GM18870 (cell line): ENCODE data around the gene CDH24.

Experiments used
- ATAC-seq: cut with Tn5 transposase; IDR thresholded peaks from one replicate; pipeline ENCODE4 v1.9.1; 2021; ENCODE audit warnings: moderate library complexity; ENCODE audit not compliant: unreplicated experiment

The CDH24 gene

GRCh38 chr14:23063601-23064000 is 6.3 kb upstream of the CDH24 start:
- ATAC-seq, result no peak

DNA sequence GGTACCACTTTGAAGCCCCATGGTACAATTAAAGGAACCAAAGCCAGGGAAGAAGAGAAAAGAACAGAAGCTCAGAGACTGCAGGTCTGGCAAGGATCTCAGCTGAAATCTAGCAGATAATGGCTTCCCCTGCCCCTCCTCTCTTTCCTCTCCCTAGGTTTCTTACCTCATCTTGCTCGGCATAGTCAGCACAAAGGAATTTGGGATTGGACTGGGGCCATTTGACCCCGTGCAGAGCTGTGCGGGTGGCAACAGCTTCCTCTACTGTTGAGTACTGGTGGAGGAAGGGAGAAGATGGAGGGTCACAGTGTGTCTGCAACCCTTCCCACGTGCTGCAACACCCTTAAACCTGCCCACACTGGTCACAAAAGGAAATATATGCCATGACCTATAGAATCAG is 4.7 kb upstream of the CDH24 start:
- ATAC-seq, result no peak

DNA sequence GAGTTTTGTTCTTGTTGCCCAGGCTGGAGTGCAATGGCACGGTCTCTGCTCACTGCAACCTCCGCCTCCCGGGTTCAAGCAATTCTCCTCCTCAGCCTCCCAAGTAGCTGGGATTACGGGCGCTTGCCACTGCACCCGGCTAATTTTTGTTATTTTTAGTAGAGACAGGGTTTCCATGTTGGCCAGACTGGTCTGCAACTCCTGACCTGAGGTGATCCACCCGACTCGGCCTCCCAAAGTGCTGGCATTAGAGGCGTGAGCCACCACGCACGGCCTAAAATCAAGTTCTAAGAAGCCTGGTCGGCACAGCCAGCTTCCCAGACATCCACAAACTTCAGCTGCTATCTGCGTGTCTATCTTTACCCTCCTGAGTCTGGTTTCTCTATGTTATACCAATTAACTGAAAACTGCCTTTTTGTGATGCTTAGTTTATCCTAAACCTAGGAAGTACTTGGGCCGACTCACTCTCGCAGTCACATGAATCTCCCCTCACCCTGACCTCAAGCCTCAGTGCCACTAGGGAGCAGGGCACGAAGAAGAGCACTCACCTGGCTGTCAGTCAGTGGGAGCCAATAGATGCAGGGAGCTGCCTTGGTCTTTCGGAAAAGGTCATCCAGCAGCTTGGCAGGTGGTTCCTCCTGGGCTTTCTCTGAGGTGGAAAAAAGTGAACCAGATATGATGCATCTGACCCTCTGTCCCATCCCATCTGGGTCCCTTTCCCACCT is 3.4 kb upstream of the CDH24 start:
- no peak for ATAC-seq

DNA sequence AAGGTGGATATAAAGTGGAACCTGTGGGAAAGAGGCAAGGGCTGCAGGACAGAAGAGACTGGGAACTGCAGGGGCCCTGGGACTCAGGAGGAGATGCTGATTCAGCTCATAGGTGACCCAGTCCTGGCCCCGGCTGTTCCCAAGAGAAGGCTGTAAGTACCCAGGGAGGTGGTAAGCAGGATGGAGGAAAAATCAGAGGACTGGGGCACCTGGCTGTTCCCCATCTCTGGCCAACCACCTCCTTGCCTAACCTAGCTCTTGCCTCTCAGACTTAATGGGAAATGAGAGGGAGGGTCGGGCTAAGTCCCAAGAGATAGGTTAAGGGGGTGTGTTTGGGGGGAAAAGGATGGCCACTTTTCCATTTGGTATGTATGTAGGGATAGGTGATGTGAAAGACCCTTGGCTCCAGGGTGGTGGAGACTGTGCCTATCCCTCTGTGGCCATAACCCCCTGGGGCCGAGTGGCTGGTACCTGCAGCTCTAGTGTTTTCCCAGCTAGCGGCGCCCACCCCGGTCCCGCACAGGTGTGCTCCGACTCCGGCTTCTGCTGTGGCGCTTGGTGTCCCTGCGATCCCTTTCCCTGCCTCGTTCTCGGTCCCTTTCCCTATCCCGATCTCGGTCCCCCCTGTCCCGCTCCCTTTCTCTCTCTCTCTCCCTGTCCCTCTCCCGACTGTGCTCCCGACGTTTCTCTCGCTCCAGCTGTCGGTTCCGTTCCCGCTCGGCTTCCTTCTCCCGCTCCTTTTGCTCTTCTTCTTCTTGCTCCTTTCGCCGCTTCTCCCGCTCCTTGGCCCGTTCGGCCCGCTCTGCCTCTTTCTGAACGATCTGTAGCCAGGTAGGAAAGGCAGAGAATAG is 1.6 kb upstream of the CDH24 start:
- ATAC-seq, result no peak

- ATAC-seq, result no peak
These were observed 685 bp upstream of the CDH24 start for GRCh38 chr14:23057757-23058653.

DNA sequence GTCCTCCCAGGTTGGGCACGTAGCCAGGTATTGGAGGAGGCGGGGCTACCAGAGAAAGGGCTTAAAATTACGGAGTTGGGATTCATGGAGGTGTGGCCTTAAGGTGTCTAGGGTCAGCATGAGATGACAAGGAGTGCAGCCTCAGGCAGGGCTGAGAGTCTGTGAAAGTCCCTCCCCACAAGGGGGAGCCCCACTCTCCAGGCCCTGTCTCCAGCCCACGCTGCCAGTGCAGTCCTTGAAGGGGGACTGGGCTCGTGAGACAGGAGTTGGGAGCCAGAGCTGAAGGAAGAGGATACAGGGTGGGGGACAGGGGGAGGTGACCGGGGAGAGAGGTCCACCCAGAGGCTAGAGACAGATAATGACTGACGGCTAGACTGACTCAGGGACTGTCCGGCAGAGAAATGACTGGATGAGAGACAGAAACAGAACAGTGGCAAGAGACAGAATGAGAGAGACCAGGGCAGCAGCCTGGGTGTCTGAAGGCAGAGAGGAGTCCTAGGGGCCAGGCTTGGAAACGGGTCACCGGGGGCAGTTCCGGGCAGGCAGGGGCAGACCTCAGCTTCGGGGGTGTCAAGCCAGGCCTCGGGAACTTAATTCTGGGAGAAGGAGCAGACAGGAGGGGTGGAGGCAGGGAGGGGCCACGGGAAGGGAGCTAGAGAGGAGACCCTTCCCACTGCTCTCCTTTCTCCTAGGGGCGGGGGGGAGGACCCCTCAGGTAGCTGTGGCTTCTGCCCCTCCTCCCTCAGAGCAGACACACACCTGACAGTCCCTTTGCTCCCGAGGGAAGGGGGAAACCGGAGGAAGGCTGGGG is 970 bp downstream of the CDH24 start:
- no peak for ATAC-seq

- ATAC-seq, result no peak
These were observed 1.6 kb downstream of the CDH24 start for GRCh38 chr14:23055621-23056144.

GRCh38 chr14:23055147-23055550 is 2.2 kb downstream of the CDH24 start:
- ATAC-seq, result no peak

GRCh38 chr14:23054000-23054811 is 3.1 kb downstream of the CDH24 start:
- no peak for ATAC-seq

DNA sequence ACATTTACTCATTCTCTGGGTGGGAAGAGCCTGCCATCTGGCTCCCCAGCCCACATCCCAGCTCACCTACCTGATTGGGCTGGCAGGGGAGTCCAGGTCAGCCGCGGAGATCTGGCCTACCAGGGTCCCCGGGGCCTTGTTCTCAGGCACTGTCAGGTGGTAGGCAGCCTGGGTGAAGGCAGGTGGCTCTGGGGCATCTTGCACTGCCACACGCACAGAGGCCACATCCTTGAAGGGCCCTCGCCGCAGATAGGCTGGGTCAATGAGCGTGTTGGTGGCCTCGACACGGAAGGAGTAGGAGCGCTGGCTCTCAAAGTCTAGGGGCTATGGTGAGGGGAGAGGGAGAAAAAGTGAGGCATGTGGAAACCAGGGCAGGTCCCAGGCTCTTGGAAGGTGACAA is 3.9 kb downstream of the CDH24 start:
- ATAC-seq, result no peak

GRCh38 chr14:23052671-23053070 is 4.6 kb downstream of the CDH24 start:
- no peak for ATAC-seq

DNA sequence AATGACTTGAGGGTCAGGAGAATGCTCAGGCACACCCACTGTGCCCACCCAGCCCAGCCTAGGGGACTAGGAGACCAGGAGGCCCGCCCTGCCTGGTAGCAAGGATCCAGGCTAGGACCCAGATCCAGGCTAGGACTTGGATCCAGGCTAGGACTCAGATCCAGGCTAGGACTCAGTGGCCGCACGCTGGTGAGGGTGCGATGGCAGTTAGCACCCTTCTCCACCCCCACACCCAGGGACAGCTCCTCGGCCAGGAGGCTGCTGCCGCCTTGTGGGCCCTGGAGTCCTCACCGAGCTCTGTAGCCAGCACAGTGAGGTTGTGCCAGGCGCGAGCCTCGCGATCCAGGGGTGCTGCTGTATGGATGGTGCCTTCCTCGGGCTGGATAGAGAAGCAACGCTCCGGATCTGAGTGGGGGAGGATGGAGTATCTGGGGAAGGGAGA is 5.1 kb downstream of the CDH24 start:
- ATAC-seq, result no peak

GRCh38 chr14:23051141-23052057 is 5.9 kb downstream of the CDH24 start:
- ATAC-seq, result no peak

DNA sequence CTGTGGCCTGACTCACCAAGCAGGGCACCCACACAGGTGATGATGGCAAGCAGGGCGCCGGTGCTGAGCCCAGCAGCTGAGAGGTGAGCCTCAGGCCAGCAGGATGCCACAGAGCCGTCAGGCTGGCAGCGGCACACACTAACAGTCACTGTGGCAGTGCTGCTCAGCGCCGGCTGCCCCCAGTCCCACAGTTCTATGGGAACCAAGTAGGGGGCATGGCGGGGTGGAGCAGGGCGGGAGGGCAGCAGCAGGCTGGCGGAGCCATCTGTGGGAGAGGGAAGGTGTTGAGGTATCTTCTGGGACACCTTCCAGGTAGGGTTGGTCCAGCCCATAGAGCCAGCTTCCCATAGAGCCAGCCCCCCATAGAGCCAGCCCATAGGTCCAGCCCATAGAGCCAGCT is 8.3 kb downstream of the CDH24 start:
- no peak for ATAC-seq

DNA sequence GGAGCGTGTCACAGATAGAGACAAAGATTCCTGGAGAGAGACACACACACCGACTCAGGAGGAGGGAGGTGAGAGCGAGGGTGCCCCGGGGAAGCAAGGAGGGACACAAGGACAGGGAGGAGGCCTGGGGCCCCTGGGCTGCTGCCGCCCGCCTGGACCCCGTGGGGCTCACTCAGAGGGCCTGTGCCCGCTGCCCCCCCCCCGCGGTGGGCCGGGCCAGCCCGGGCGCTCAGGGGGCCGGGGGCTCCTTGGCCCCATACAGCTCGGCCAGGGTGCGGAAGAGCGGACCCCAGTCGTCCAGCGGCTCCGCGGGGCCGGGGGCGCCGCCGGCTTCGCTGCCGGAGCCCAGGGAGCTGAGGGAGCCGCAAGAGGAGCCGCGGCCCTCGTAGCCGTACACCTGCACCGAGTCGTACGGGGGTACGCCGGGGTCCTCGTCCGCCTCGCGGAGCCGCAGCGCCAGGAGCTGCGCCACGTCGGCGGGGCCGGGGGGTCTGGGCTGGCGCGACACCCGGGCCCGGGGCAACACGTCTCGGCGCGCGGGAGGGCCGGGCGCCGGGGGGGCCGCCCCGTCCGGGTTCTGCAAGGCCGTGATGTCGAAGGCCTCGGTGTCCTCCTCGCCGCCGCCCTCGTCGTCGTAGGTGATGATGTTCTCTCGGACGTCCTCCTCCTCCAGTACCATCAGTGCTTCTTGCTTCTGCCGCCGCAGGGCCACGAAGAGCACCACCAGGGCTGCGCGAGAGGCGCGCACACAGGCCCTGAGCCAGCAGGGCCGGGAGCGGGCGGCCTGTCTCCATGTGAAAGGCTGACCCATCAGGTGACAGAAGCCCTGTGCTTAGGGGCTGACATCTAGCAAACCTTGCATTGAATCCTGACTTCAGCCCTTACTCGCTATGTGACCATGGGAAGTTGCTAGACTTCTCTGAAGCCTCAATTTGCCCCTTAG is 9.3 kb downstream of the CDH24 start:
- ATAC-seq, result no peak

DNA sequence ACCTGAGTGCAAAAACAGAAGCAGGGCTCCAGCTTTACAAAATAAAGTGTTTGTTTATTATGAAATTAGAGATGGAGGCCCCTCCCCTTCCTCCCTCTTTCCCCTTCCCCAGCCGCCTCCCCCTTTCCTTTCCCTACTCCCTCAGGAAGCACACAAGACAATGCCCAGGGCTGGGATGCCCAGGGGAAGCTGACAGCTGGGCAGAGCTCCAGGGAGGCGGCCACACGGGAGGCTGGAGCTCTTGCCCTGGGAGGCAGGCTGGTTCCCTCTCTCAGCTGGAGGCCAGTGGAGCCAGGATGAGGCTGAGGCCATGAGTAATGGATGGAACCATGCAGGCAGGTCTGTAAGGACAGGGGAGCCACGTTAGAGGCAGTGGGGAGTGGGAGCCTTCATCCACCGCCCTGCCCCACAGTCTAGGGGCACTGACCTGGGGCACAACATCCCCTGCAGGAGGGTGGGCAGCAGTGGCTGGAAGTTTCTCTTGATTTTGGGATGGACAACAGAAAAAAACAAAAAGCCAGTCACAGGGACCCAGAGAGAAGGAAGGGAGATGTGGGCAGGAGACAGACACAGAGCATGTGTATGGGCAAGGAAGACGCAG is 10.2 kb downstream of the CDH24 start:
- ATAC-seq, result no peak
